HUDEP-2 (cell line): ENCODE results near the gene CPTP.

Experiments used
- DNase-seq, 76 experiments: peaks; one replicate each; lab custom pipeline; 2025; ENCODE audit not compliant: unreplicated experiment in 76 of 76; lab: John Stamatoyannopoulos, UW

CPTP gene

GRCh38 chr1:1376551-1377226 is 52.1 kb downstream of the CPTP start:
- DNase-seq = no peak

- DNase-seq = no peak
Observed at GRCh38 chr1:1377540-1378205, 53.1 kb downstream of the CPTP start.
